Iris pigment epithelial cell (primary cell): ENCODE results near the gene PITPNM3.

Experiments used
- DNase-seq: peaks from one replicate; pipeline ENCODE4 v3.0.0-alpha.2; 2011; ENCODE audit warnings: low read depth

PITPNM3 gene

DNA sequence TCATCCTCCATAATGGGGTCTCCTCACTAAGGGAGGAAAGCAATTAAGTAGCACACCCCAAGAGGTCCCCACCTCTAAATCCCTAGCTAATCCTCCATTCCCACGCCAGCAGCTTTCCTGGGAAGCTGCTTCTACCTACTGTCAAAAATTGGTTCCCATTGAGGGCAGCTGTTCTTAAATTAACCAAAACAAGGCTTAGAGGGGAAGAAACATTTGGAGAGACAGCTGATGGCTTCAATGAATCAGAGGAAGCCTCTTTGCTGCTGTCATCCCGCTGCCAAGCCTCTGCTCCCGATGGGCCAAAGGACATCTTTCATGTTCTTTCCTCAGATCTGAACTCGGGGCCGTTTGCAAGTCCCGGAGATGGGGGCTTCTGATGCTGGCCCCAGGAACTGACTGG lies 148.1 kb downstream of the PITPNM3 start:
- no peak for DNase-seq

DNA sequence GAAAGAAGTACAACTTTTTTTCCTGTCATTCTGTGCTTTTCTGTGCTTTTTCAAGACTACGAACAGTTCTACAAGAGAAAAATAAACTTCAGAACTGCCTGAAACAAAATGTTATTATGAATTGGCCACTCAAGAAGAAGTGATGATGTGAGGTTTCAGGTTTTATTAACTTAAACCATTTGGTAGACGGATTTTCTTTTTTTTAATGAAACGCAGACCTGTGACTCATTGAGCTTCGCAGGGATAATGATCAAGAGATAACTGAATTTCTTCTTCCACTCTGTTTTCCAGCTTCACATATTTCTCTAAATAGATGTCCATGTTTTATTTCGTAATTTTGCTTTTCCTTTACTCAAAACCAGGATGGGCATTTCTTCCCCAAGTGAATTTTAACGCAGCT lies 154.1 kb downstream of the PITPNM3 start:
- DNase-seq = no peak
